BJ (cell line): ENCODE results near the gene DTX4. TPM values are rescaled to one million over a fixed set of nuclear protein-coding genes. Genes with fewer than 3 reads are reported as not detected.

Experiments
- CTCF ChIA-PET: fragments of 350-600 bp; formaldehyde crosslinking; extraction: SDS; loops from one replicate; lab custom pipeline; 2021; ENCODE audit warnings: antibody characterized with exemption, inconsistent platforms; lab: Yijun Ruan, JAX
- POLR2A ChIA-PET: fragments of 300-600 bp; sonication (Branson Sonifier 250); formaldehyde crosslinking; extraction: SDS; loops from one replicate; lab custom pipeline; 2021; ENCODE audit warnings: antibody characterized with exemption; lab: Charles Lee
- DNase-seq: peaks from one replicate; pipeline ENCODE4 v3.0.0-alpha.2; 2011; ENCODE audit warnings: low read depth
- H3K27me3 ChIP-seq: 2 replicates; pipeline ENCODE4 v1.6.0; 2011; ENCODE audit warnings: low read length; ENCODE audit not compliant: control insufficient read depth, insufficient read depth
- H3K36me3 ChIP-seq: 2 replicates; pipeline ENCODE4 v1.5.1; 2011; ENCODE audit warnings: low read length; ENCODE audit not compliant: control insufficient read depth, insufficient read depth
- H3K4me3 ChIP-seq: 2 replicates; pipeline ENCODE4 v1.5.1; 2011; ENCODE audit warnings: low read depth, mild to moderate bottlenecking, control low read depth, low read length
- polyA plus RNA-seq: library from polyadenylated mRNA; depleted of rRNA; stranded (reverse); fragments of >200 nt; gene quantifications from 2 replicates; pipeline ENCODE4 v1.2.3, GENCODE V29; 2011
- TF ChIP-seq, protein P1 (sequence below): IDR thresholded peaks from 2 replicates; pipeline ENCODE4 v1.5.1; 2011; ENCODE audit warnings: low read depth, mild to moderate bottlenecking, control low read depth, inconsistent platforms, low read length, moderate library complexity; ENCODE audit not compliant: insufficient read depth

Gene DTX4
- polyA plus RNA-seq, 1 experiment = 1.2 TPM

- TF ChIP-seq, protein P1, sequence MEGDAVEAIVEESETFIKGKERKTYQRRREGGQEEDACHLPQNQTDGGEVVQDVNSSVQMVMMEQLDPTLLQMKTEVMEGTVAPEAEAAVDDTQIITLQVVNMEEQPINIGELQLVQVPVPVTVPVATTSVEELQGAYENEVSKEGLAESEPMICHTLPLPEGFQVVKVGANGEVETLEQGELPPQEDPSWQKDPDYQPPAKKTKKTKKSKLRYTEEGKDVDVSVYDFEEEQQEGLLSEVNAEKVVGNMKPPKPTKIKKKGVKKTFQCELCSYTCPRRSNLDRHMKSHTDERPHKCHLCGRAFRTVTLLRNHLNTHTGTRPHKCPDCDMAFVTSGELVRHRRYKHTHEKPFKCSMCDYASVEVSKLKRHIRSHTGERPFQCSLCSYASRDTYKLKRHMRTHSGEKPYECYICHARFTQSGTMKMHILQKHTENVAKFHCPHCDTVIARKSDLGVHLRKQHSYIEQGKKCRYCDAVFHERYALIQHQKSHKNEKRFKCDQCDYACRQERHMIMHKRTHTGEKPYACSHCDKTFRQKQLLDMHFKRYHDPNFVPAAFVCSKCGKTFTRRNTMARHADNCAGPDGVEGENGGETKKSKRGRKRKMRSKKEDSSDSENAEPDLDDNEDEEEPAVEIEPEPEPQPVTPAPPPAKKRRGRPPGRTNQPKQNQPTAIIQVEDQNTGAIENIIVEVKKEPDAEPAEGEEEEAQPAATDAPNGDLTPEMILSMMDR = no peak
- Histone ChIP-seq H3K4me3 (no peak overlapping the region), H3K36me3 (no peaks in the 10 kb centered on the region), H3K27me3 (no peaks in the 10 kb centered on the region)
- CTCF ChIA-PET = interaction anchor here (9.8 to 11.6 kb wide), 2 partner anchors 12 to 28 kb away, joined by 160 to 202 read pairs; no protein-coding TSS in a partner anchor
- no peak for DNase-seq
- POLR2A ChIA-PET = no interaction called here
Observed at GRCh38 chr11:59176330-59176729, 4.4 kb downstream of the DTX4 start.

DNA sequence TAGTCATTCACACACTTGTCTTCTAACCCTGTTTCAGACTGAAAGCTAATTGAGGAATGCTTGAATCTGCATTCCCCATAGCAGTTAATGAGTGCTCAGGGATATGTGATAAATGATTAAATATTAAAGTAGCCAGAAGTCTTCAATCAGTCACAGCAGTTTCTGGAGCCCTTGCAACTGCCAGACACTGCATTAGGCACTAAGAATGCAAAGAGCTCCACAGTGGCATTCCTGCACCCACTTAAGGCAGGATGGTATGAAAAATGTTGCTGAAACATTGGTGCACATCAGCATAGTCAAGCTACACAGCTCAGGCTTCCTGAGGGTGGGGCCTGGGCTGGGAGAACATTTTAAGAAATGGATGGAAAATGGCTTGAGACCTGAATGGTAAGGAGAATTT lies 6.5 kb downstream of the DTX4 start:
- CTCF ChIA-PET = interaction anchor here (9.8 to 11.6 kb wide), 2 partner anchors 10 to 26 kb away, joined by 160 to 202 read pairs; no protein-coding TSS in a partner anchor
- TF ChIP-seq, protein P1 = no peak
- no peak for DNase-seq

GRCh38 chr11:59179121-59179520 lies 7.2 kb downstream of the DTX4 start:
- no peak overlapping the region for H3K4me3 ChIP-seq
- no peak for DNase-seq
- H3K27me3 ChIP-seq = no peaks in the 10 kb centered on the region
- CTCF ChIA-PET = interaction anchor here (11.6 kb wide), 1 partner anchor 25 kb away, joined by 202 read pairs; no protein-coding TSS in a partner anchor
- POLR2A ChIA-PET = no interaction called here
- TF ChIP-seq, protein P1 = no peak
- no peaks in the 10 kb centered on the region for H3K36me3 ChIP-seq

More for the DNA sequence above, 6.5 kb downstream of the DTX4 start:
- POLR2A ChIA-PET = no interaction called here
- Histone ChIP-seq H3K36me3 (no peaks in the 10 kb centered on the region), H3K27me3 (no peaks in the 10 kb centered on the region), H3K4me3 (no peak overlapping the region)

GRCh38 chr11:59180168-59180776 lies 8.3 kb downstream of the DTX4 start:
- ChIA-PET CTCF (interaction anchor here (0.8 to 11.6 kb wide), 4 partner anchors 8 to 24 kb away, joined by 3 to 202 read pairs (median 4); partner anchors contain the start of gene DTX4), POLR2A (no interaction called here)
- DNase-seq = no peak
- Histone ChIP-seq H3K36me3 (no peaks in the 10 kb centered on the region), H3K4me3 (no peak overlapping the region), H3K27me3 (no peaks in the 10 kb centered on the region)
- TF ChIP-seq, protein P1 = no peak

GRCh38 chr11:59180907-59181306 lies 9.0 kb downstream of the DTX4 start:
- TF ChIP-seq, protein P1 = no peak
- Histone ChIP-seq H3K27me3 (no peaks in the 10 kb centered on the region), H3K4me3 (no peak overlapping the region), H3K36me3 (no peaks in the 10 kb centered on the region)
- CTCF ChIA-PET = interaction anchor here (0.9 to 1.4 kb wide), 3 partner anchors 17 to 22 kb away, joined by 3 to 4 read pairs (median 3); no protein-coding TSS in a partner anchor
- no peak for DNase-seq
- POLR2A ChIA-PET = no interaction called here
